ENCODE measurements around the gene PRKACA. TPM values are rescaled to one million over a fixed set of nuclear protein-coding genes. Genes with fewer than 3 reads are reported as not detected.

Gene PRKACA
- total and polyA plus RNA-seq, 10 of the 15 experiments (the other 5 are each of a cell fraction or from before 2014, with no cell fraction given): 0.53 to 68.5 (median 11.2) TPM

GRCh38 chr19:14117668-14118164 lies at the start of gene PRKACA (continued):
- TF ChIP-seq TBL1XR1 (IDR thresholded peaks at IDR 0.05; ENCODE audit: low read depth, low read length) (no peak), ASH2L (IDR thresholded peaks at IDR 0.05; ENCODE audit: borderline replicate concordance, low read depth) (no peak), POLR2AphosphoS2 (IDR thresholded peaks at IDR 0.05; ENCODE audit: low read depth, low read length) (no peak), STAT1 (conservative IDR thresholded peaks at IDR 0.05) (no peak)

GRCh38 chr19:14166999-14167575 lies 49.5 kb upstream of the PRKACA start:
- no peak overlapping the region for H3K4me3 ChIP-seq
- RAD21 ChIA-PET (ENCODE audit: unreplicated experiment): no interaction called here
- TF ChIP-seq NKRF (conservative IDR thresholded peaks at IDR 0.05) (no peak), USF1 (IDR thresholded peaks at IDR 0.05; ENCODE audit: borderline replicate concordance, extremely low read length, insufficient read depth, low read depth, low read length) (no peak), SRF (IDR thresholded peaks at IDR 0.05; ENCODE audit: low read depth in 2 of 2, low read length in 2 of 2) (no peak), ZSCAN29 (IDR thresholded peaks at IDR 0.05) (no peak), JUND (IDR thresholded peaks at IDR 0.05; ENCODE audit: low read depth, low read length) (no peak), TBL1XR1 (IDR thresholded peaks at IDR 0.05; ENCODE audit: low read depth, low read length) (no peak), BACH1 (IDR thresholded peaks at IDR 0.05; ENCODE audit: borderline replicate concordance) (no peak), SMARCA5 (IDR thresholded peaks at IDR 0.05) (no peak), E2F8 (IDR thresholded peaks at IDR 0.05; ENCODE audit: low read depth, partially characterized antibody) (no peak), EED (IDR thresholded peaks at IDR 0.05; ENCODE audit: low read depth) (no peak), RCOR1 (conservative IDR thresholded peaks at IDR 0.05; ENCODE audit: low read depth, low read length) (no peak)

More at GRCh38 chr19:14166999-14167575, 49.5 kb upstream of the PRKACA start:
- CTCF ChIA-PET: interaction anchor here (0.8 to 1.7 kb wide), 3 partner anchors 30 to 86 kb away, joined by 3 to 4 read pairs (median 4); partner anchors contain the start of gene ASF1B
- Histone ChIP-seq H3K9me3 (replicated peaks; ENCODE audit: control insufficient read depth, insufficient read depth, low read length) (no peaks in the 10 kb centered on the region), H3K27me3 (replicated peaks in 1 of 2; ENCODE audit: control insufficient read depth in 2 of 2, insufficient read depth in 2 of 2, low read length in 1 of 2) (no peaks in the 10 kb centered on the region), H3K36me3 (ENCODE audit: control insufficient read depth in 2 of 2, insufficient read depth in 2 of 2, low read length in 1 of 2) (no peaks in the 10 kb centered on the region), H3K79me2 (ENCODE audit: control insufficient read depth, insufficient read depth, low read length) (no peaks in the 10 kb centered on the region), H4K20me1 (ENCODE audit: control insufficient read depth, insufficient read depth) (no peaks in the 10 kb centered on the region), H2AFZ (ENCODE audit: control insufficient read depth, low read depth, low read length) (no peak overlapping the region), H3K4me1 (ENCODE audit: control insufficient read depth, insufficient read depth, low read length) (peaks cover 8% of the 10 kb centered on the region; the same call in 1 of the 2 replicates), H3K4me2 (ENCODE audit: control insufficient read depth, insufficient read depth) (no peak overlapping the region), H3K27ac (ENCODE audit: control insufficient read depth, insufficient read depth) (no peak overlapping the region), H3K9ac (ENCODE audit: control insufficient read depth, insufficient read depth, low read length) (no peak overlapping the region)
- POLR2A ChIA-PET: interaction anchor here (0.6 kb wide), 1 partner anchor 212 kb away, joined by 3 read pairs; no protein-coding TSS in a partner anchor
- BruUV-seq (replicated peaks): no TSS peak
- peak; percentile 21; the same call in 2 of the 3 replicates for ATAC-seq
- no peak for FAIRE-seq
- SMC1A ChIA-PET (ENCODE audit: uncharacterized antibody, unreplicated experiment): interaction anchor here (0.7 kb wide), 1 partner anchor 28 kb away, joined by 3 read pairs; no protein-coding TSS in a partner anchor
- intact Hi-C loops (cut with micrococcal nuclease; ENCODE audit: unreplicated experiment): no loop called here
- WGBS (ENCODE audit: insufficient coverage, insufficient replicate concordance, low lambda C conversion rate, missing lambda C conversion rate): 4% methylated on average over 4 of the region's 12 CpGs
- in situ Hi-C loops (cut with MboI): no loop called here
- no peak for DNase-seq (ENCODE audit: low read depth, low spot score)

All from GM12878 (cell line).